Heart left ventricle (tissue), 16 donors: Measurements from ENCODE around the gene GNG3. TPM values are rescaled to one million over a fixed set of nuclear protein-coding genes. Genes with fewer than 3 reads are reported as not detected.
A peak's percentile ranks its signal among the peaks of the same experiment; 100 is the strongest.

Experiments used
- ATAC-seq, 4 donors: fragments of 200-7000 bp; cut with Tn5 transposase; one replicate each; pipeline ENCODE4 v1.9.1; 2020 to 2022; ENCODE audit warnings: moderate library complexity in 4 of 4, mild to moderate bottlenecking in 3 of 4, moderate number of reproducible peaks in 1 of 4
- DNase-seq, 5 donors: peaks; one replicate each; pipeline ENCODE4 v3.0.0-alpha.2; 2020
- H3K27ac ChIP-seq, 12 donors: fragments of 200-600 bp; sonication (generic) in 4 of 12; one replicate each; pipeline versions ENCODE4 v1.5.0 to v1.8.0; 2016 to 2022; ENCODE audit warnings: mild to moderate bottlenecking in 2 of 12
- H3K27me3 ChIP-seq, 9 donors: fragments of 200-600 bp; sonication (generic) in 2 of 9; one replicate each; pipeline versions ENCODE4 v1.5.1 to v1.8.0; 2016 to 2022; ENCODE audit warnings: mild to moderate bottlenecking in 3 of 9
- H3K36me3 ChIP-seq, 9 donors: fragments of 200-600 bp; sonication (generic) in 2 of 9; one replicate each; pipeline versions ENCODE4 v1.5.0 to v1.8.0; 2018 to 2022; ENCODE audit warnings: mild to moderate bottlenecking in 2 of 9
- H3K4me1 ChIP-seq, 12 donors: fragments of 200-600 bp; sonication (generic) in 4 of 12; one replicate each; pipeline versions ENCODE4 v1.5.0 to v1.8.0; 2016 to 2022; ENCODE audit warnings: mild to moderate bottlenecking in 3 of 12
- H3K4me3 ChIP-seq, 12 donors: fragments of 200-600 bp; sonication (generic) in 4 of 12; one replicate each; pipeline versions ENCODE4 v1.5.0 to v1.8.0; 2017 to 2022; ENCODE audit warnings: mild to moderate bottlenecking in 9 of 12, moderate library complexity in 4 of 12
- H3K9me3 ChIP-seq, 12 donors: fragments of 200-600 bp; sonication (generic) in 4 of 12; one replicate each; pipeline versions ENCODE4 v1.5.0 to v1.8.0; 2016 to 2022; ENCODE audit warnings: mild to moderate bottlenecking in 1 of 12
- POLR2A ChIP-seq, 2 donors: fragments of 450-650 bp; IDR thresholded peaks; one replicate each; pipeline ENCODE4 v1.6.1; 2017; ENCODE audit warnings: antibody characterized with exemption in 2 of 2, mild to moderate bottlenecking in 2 of 2, moderate library complexity in 2 of 2
- WGBS, 4 donors: extraction: QIAGEN DNeasy Blood & Tissue Kit in 2 of 4; methylation state at CpG; one replicate each; pipeline versions ENCODE4 v1.1.5 to v1.1.7; 2013 to 2018; 5-methylcytosine and 5-hydroxymethylcytosine counted together
- intact Hi-C, 10 donors: fragments of 100-400 bp; cut with DNase I; formaldehyde crosslinking; loops; one replicate each; pipeline versions ENCODE4 v1.11.1 to v1.14.2; 2022
- polyA plus RNA-seq, 2 donors: library from polyadenylated mRNA; stranded (reverse); fragments of 200-250 nt; gene quantifications; one replicate each; pipeline ENCODE4 v1.2.3, GENCODE V29; 2013
- total RNA-seq, 9 donors: library from RNA; depleted of rRNA in 2 of 9; stranded (reverse); fragments of >200 nt in 2 of 9; fragmentation: NEBNext Ultra II Directional in 3 of 9; extraction: Animal tissue kit (Norgen Biotek cat#: 25700) in 3 of 9; gene quantifications; one replicate each; pipeline versions ENCODE4 v1.1.0 to v1.2.4, GENCODE V29; 2016 to 2023
- TF ChIP-seq, protein P1 (sequence below), 12 donors: fragments of 200-600 bp; sonication (generic) in 4 of 12; IDR thresholded peaks; one replicate each; pipeline versions ENCODE4 v1.5.0 to v1.8.0; 2018 to 2022; ENCODE audit warnings: antibody characterized with exemption in 12 of 12, mild to moderate bottlenecking in 5 of 12
- donor health status: ischemic (EF 13 %, LVEDD 7.1; RV severe dilation, severe dysfunction).
- donor health status: healthy with polysubstance abuse.
- donor health status: DM: no; HTN: yes; CAD: no.
- donor health status: DM: no; HTN: no; CAD: no.
- donor health status: ischemic (EF 25% LVEDD 6.9; RV normal size, moderate dysfunction).
- donor health status: ischemic (EF 25% LVEDD 5.7; RV mildly dilated, moderate dysfunction).
- donor health status: healthy.
- donor health status: DM: yes; HTN: yes; CAD: no.
- donor health status: ischemic (EF 35%, LVEDD 5.7; RV mildly dilated, moderate dysfunction).
- donor health status: nonischemic (EF 11% LVEDD 7.7; RV severe dilation, severe dysfunction).
- donor health status: DM: yes; HTN: yes; CAD: no.
- donor health status: PGD.
- donor health status: ischemic (EF 29% LVEDD 5.4; RV normal size, mild dysfunction).
- donor health status: nonischemic (EF 23%, LVEDD 6.1; RV moderate dilation, normal function).

GNG3 gene
- total and polyA plus RNA-seq, 11 donors, result 0.14 to 0.55 (median 0.29) TPM; not detected in 6

- Histone ChIP-seq H3K36me3 (peaks cover 0 to 40% (median 35%) of the 10 kb centered on the region in 9 donors), H3K27ac (peak overlapping the region; percentile 87 to 99 (median 96)), H3K9me3 (no peaks in the 10 kb centered on the region), H3K4me3 (peak overlapping the region; percentile 38 to 75 (median 64)), H3K27me3 (no peaks in the 10 kb centered on the region), H3K4me1 (peaks cover 0 to 67% (median 43%) of the 10 kb centered on the region in 12 donors)
- ATAC-seq (peak in 1 of 4 donors; percentile 1), DNase-seq (peak in 2 of 5 donors; percentile 28 to 30)
- intact Hi-C loops, result loop anchor here in 2 of 10 donors (1.0 to 5.0 kb wide), 4 partner anchors 18 to 41 kb away; partner anchors contain the start of genes C11orf98 (in 1 of the 2), CSKMT (in 1 of the 2), HNRNPUL2 (in 1 of the 2) and LBHD1 (in 1 of the 2)
- WGBS, 4 donors, result 5 to 7% (median 6%) methylated on average over 7 of the region's 7 CpGs
- no peak for TF ChIP-seq POLR2A (IDR thresholded peaks at IDR 0.05)
- TF ChIP-seq, protein P1, sequence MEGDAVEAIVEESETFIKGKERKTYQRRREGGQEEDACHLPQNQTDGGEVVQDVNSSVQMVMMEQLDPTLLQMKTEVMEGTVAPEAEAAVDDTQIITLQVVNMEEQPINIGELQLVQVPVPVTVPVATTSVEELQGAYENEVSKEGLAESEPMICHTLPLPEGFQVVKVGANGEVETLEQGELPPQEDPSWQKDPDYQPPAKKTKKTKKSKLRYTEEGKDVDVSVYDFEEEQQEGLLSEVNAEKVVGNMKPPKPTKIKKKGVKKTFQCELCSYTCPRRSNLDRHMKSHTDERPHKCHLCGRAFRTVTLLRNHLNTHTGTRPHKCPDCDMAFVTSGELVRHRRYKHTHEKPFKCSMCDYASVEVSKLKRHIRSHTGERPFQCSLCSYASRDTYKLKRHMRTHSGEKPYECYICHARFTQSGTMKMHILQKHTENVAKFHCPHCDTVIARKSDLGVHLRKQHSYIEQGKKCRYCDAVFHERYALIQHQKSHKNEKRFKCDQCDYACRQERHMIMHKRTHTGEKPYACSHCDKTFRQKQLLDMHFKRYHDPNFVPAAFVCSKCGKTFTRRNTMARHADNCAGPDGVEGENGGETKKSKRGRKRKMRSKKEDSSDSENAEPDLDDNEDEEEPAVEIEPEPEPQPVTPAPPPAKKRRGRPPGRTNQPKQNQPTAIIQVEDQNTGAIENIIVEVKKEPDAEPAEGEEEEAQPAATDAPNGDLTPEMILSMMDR (IDR thresholded peaks at IDR 0.05), result no peak
Measured at GRCh38 chr11:62708793-62709192, 1.3 kb downstream of the GNG3 start.

- TF ChIP-seq, protein P1 (IDR thresholded peaks at IDR 0.05), result peak in 4 of 12 donors; percentile 8 to 50 (median 26)
- peak in 1 of 2 donors; percentile 63 for TF ChIP-seq POLR2A (IDR thresholded peaks at IDR 0.05)
- Histone ChIP-seq H3K27me3 (no peaks in the 10 kb centered on the region), H3K9me3 (no peaks in the 10 kb centered on the region), H3K36me3 (peaks cover 0 to 46% (median 41%) of the 10 kb centered on the region in 9 donors), H3K27ac (peak overlapping the region; percentile 90 to 99 (median 97)), H3K4me1 (peaks cover 0 to 72% (median 45%) of the 10 kb centered on the region in 12 donors), H3K4me3 (peak overlapping the region; percentile 38 to 75 (median 64))
- intact Hi-C loops, result loop anchor here in 2 of 10 donors (1.0 to 5.0 kb wide), 4 partner anchors 17 to 42 kb away; partner anchors contain the start of genes C11orf98 (in 1 of the 2), CSKMT (in 1 of the 2), HNRNPUL2 (in 1 of the 2) and LBHD1 (in 1 of the 2)
- ATAC-seq (peak; percentile 84 to 92 (median 88)), DNase-seq (peak; percentile 97 to 99 (median 98))
- WGBS, 4 donors, result 1 to 3% (median 1%) methylated on average over 29 to 47 of the region's 47 CpGs
Measured at GRCh38 chr11:62709247-62710000, 1.9 kb downstream of the GNG3 start.

GRCh38 chr11:62710001-62710345, 2.5 kb downstream of the GNG3 start:
- ATAC-seq (peak in 1 of 4 donors; percentile 0), DNase-seq (no peak)
- Histone ChIP-seq H3K27ac (peak overlapping the region; percentile 90 to 99 (median 97)), H3K9me3 (no peaks in the 10 kb centered on the region), H3K36me3 (peaks cover 0 to 50% (median 47%) of the 10 kb centered on the region in 9 donors), H3K4me3 (peak overlapping the region; percentile 21 to 75 (median 64)), H3K27me3 (no peaks in the 10 kb centered on the region), H3K4me1 (peaks cover 0 to 72% (median 44%) of the 10 kb centered on the region in 12 donors)
- 63 to 74% (median 67%) methylated on average over 7 of the region's 7 CpGs for WGBS, 4 donors
- intact Hi-C loops, result loop anchor here in 2 of 10 donors (2.0 kb wide), 1 partner anchor 17 kb away; the partner anchor contains the start of gene HNRNPUL2 (in 2 of the 2)
- no peak for TF ChIP-seq POLR2A (IDR thresholded peaks at IDR 0.05)
- TF ChIP-seq, protein P1 (IDR thresholded peaks at IDR 0.05), result no peak

- intact Hi-C loops, result no loop called here
- Histone ChIP-seq H3K9me3 (no peaks in the 10 kb centered on the region), H3K27ac (peak overlapping the region in 10 of 12 donors; percentile 32 to 80 (median 62)), H3K4me1 (peaks cover 0 to 53% (median 29%) of the 10 kb centered on the region in 12 donors), H3K4me3 (no peak overlapping the region), H3K27me3 (no peaks in the 10 kb centered on the region), H3K36me3 (peaks cover 9 to 73% (median 70%) of the 10 kb centered on the region in 9 donors)
- ATAC-seq (no peak), DNase-seq (no peak)
- TF ChIP-seq, protein P1 (IDR thresholded peaks at IDR 0.05), result no peak
- no peak for TF ChIP-seq POLR2A (IDR thresholded peaks at IDR 0.05)
- WGBS, 4 donors, result 85 to 90% (median 87%) methylated on average over 6 of the region's 6 CpGs
Measured at GRCh38 chr11:62712276-62712812, 4.9 kb downstream of the GNG3 start.
